ENCODE results near the gene MYO1B.

DNA sequence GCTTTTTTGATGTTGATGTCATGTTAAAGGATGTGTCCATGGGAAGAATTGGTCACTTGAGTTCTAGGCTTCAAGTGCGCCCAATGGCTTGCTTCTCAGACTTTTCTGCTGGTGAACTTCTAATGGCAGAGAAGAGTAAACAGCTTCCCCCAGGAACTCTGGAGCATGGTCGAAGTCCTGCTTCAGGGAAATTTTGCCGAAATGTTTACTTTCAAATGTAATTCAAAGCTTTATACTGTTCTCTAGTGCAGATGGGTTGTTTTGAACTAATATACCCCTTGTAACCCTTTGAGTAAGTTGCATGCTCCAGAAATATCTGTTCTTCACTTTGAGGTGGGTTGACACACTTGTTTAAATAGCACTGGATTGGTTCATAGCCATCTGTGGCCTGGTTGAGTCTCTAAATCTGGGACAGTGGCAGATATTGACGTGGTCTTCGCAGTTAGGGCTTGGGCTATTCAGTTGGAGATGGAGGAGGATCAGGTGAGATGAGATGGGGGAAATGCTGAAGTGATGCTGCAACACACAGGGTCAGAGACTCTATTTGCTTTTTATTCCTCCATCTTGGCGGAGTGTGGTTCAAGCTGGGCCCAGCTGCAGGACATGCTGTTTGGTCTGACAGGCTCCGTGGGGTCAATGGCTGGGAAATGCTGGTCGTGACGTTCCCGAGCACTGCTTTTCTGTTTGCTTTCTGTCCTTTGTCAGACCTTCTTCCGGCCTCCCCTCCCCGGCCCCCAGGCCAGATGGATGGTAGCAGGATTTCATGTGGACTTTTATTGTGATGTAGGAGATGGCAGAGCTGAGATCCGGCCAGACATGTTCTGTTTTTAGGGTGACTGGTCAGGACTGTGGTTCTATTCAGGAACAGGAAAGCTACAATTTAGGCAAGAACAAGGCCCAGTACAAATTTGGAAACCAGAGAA is 35.9 kb downstream of the MYO1B start:
- TF ChIP-seq EZH2phosphoT487 (IDR thresholded peaks at IDR 0.05; ENCODE audit: insufficient read depth, low read depth) (no peak), EZH2 (IDR thresholded peaks at IDR 0.05; ENCODE audit: insufficient read depth, poor library complexity, severe bottlenecking) (no peak)

Data from GM23248 (cell line).